NCI-H1092 (cell line): ENCODE results near the gene COL5A1.

Experiments
- DNase-seq: peaks from one replicate; lab custom pipeline; 2025; lab: John Stamatoyannopoulos, UW

The COL5A1 gene

DNA sequence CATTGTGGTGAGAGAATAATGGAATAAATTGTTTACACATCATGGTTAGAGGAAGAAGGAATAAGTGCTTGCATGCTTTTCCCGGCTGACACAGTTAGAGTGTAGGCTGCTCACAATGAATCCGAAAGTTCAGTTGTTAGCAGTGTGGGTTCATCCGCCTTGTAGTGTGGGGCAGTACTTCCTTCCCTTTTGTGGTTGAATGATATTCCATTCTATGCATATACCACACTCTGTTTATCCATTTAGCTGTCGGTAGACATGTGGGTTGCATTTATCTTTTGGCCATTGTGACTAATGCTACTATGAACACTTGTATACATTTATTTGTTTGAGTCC lies 84.0 kb downstream of the COL5A1 start:
- DNase-seq = no peak

- DNase-seq = no peak
Measured at GRCh38 chr9:134726026-134726721, 84.6 kb downstream of the COL5A1 start.

- DNase-seq = no peak
Measured at GRCh38 chr9:134726722-134727034, 85.1 kb downstream of the COL5A1 start.

DNA sequence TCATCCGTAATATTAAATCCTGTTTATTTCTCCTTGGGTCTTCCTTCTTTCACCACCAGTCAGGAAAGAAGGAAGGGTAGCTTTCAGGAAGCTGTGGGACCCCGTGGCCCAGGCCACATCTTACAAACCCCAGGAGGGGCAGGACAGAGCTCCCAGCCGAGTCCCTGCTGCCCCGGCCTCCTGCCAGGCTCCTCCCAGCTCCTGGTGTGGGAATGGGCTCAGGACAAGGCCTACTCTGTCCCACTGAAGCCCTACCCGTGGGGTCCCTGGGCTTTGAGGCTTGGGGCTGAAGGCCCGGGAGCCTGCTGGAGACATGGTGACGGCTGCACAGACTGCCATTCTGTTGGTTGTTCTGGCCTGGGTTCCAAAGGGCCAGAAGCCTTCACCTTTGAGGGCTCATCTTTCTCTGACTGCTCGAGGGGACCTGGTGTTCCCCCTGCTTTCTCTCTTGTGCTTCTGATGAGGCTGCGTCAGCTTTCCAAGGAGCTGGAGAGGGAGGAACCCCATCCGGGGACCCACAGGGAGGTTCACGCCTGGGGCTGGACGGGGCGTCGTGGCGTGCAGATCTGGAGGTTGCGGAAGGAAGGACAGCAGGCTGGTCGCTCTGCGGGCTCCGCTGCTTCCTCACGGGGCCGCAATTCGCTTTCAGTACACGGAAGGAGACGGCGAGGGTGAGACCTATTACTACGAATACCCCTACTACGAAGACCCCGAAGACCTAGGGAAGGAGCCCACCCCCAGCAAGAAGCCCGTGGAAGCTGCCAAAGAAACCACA lies 86.6 kb downstream of the COL5A1 start:
- no peak for DNase-seq

- DNase-seq = no peak
Measured at GRCh38 chr9:134728801-134729495, 87.3 kb downstream of the COL5A1 start.

DNA sequence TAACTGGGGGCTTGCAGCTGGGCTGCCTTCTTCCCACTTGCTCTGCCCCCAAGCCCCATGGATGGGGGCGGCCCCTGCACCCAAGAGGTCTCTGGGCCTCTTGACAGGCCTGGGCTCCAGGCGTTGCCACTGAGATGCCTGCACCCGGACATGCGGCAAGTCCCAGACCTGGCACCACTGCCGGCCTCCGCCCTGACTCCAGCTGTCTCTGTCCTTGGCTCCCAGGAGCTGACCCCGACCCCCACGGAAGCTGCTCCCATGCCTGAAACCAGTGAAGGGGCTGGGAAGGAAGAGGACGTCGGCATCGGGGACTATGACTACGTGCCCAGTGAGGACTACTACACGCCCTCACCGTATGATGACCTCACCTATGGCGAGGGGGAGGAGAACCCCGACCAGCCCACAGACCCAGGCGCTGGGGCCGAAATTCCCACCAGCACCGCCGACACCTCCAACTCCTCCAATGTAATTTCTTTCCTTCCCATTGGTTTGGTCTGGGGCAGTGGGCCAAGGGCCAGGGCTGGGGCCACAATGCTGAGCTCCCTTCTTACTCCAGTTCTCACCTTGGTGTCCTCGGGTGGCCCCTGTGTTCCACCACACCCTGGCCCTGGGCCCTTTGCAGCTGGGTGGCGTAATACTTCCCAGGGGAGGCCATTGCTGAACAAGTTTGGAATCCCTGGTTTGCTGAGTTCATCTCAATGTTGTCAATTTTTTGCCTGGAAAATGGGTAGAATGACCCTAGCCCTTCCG lies 88.6 kb downstream of the COL5A1 start:
- no peak for DNase-seq

GRCh38 chr9:134730761-134731496 lies 89.3 kb downstream of the COL5A1 start:
- DNase-seq = no peak

DNA sequence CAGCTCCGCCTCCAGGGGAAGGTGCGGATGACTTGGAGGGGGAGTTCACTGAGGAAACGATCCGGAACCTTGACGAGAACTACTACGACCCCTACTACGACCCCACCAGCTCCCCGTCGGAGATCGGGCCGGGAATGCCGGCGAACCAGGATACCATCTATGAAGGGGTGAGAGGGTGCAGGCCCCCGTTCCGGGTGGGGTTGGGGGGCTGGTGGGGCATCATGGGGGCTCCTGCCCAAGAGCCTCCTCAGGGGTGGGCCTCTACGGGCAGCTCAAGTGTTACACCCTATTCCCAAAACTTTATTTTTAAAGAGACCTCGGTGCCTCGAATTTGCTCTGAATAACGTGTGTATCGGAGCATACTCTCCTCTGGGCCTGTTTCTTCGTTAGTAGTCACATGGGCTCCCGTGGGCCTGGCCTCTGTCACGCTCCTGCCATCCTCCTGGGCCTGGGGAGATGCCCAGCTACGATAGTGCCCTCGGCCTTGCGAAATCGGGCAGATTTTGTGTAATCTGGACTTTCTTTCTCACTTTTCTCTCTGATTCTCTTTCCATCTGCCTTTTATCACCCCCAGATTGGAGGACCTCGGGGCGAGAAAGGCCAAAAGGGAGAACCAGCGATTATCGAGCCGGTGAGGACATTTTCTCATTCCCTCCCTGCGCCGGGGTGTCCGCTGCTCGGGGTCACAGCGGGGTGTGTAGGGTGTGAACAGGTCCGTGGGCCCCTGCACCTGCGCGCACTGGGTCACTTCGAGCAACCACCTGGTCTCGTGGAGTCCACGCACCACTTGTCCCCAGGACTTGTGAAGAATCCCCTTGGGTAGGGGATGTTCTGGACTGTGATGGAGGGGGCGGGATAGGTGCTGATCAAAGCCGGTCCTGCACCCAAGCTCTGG lies 90.1 kb downstream of the COL5A1 start:
- DNase-seq = no peak

DNA sequence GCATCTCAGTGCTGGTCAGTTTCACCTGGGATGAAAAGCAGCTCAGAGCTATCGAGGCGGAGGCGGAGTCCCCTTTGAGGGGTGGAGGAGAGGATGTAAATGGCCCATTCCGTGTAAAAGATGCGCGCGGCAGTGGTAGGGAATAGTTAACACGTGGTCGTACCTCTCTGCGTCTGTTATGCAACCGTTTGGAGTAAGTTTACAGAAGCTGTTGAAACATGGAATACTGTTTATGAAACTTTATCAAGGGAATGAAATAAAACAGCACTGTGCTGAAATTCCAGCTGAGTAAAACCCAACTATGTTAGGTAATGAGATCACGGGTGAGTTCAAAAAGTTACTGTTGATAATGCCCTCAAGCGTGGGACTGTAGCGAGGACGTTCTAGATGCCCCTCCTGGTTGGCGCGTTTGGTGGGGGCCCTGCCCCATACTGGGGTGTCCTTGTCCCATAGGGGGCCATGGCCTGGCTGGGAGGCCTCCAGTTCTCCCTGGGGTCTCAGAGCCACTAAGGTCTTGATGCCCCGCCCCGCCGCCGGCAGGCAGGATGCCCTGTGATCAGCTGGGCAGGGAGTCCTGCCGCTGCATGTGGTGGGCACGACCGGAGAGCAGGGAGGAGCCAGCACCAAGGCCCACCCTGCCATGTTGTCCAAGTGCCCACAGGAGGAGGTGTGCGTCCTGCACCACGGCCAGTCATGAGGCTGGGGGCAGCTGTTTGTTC lies 90.9 kb downstream of the COL5A1 start:
- no peak for DNase-seq

DNA sequence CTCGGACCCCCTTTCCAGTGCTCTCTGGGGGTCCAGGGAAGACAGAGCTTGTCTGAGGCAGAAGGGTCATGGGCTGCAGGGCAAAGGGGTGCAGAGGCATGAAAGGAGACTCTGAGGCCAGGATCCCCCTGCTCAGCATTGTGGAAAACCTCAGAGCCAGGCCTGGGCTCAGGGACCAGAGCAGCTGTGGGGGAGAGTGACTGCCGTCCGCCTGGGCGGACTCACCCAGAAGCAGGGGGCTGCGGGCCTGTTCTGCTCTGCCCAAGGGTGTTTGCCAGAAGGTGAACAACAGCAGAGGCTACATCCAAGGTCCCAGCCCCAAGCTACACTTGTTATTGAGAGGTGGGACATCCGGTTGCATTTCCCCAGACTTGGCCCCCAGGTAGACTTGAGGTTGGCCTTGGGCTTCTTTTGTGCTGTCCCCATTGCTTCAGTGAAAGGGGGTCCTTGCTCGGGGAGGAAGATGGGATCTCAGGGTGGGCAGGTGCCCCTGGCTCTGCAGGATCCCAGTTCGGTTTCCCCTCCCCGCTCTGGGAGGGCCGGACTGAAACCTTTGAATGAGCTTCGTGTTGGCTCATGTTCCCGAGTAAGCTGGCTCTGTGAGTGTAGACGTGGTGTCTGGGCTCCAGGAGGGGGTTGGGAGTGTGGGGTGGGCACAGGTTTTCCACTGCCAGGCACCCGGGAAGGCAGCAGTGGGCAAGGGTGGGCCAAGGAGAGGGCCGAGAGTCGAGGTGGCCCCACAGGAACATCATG lies 92.1 kb downstream of the COL5A1 start:
- DNase-seq = no peak

DNA sequence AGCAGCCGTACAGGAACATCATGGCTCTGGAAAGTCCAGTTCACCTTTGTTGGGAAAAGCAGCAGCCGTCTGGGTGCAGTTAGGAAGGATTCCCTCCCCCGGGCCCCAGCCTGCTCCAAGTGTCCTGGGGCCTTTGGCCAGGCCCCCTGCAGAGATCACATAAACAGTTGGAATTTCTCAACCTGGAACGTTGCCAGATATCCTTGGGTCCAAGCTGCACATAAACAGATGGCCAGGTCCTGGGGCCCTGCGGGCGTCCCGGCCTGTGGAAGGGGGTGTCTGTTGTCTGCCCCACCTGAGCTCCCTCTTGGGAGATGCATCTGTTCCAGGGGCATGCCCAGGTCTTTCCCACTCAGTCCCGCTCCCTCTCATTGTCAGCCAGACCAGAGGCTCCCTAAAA lies 92.7 kb downstream of the COL5A1 start:
- DNase-seq = no peak

DNA sequence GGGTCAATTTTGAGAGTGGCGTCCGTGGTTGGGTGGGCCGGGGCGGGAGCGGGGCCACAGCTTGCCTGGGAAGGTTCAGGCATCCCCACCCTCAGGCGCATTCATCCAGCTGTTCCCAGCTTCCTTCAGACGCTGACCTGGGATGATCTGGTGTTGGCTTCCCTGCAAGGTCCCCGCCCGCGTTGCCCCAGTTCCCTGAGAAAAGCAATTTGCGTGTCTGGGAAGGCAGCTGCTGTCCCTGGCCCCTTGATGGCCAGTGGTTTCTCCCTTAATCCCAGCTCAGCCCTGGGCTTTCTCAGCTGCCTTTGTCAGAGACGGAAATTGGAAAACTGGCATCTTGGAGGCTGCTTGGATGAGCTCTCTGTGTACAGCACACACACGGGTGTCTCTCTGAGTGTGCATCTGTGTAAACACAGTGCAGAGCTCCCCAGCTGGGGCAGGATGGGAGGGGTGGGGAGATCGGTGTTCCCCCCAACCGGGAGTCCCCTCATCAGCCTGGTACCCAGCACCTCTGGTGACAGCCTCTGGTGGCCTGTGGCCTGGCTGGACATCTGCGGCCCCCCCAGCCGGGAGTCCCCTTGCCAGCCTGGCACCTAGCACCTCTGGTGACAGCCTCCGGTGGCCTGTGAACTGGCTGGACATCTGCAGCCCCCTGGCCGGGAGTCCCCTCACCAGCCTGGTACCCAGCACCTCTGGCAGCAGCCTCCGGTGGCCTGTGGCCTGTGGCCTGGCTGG lies 94.0 kb downstream of the COL5A1 start:
- DNase-seq = no peak

DNA sequence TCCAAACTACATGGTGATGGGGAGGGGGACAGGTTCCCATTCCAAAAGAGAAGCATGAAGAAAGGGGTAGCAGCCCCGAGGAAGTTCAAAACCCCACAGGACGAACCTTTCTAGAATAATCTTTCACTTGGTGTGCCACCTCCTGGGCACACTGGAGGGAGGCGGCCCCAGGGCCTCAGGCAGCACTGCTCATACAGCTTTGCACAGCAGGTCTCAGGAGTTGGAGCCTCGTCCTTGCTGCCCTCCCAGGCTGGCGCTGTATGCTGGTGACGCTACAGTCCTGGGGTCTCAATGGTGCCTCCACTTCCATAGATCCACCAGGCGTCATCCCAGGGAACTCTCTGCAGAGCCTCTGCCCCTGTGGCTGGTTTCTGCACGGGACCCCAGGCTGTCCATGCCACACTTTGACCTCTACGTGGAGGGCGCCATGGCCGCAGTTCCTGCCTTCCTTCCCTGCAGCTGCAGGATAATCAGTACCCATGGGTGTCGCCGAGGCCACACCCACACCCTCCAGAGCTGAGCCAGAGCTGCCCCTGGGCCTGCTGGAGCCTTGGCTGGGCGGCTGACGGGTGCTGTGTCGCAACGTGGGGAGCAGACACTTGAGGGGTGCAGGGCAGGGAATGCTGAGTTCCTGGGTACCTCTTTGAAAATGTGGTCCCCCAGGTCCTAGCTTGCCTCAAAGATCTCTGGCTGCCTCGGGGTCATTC lies 95.3 kb downstream of the COL5A1 start:
- no peak for DNase-seq

DNA sequence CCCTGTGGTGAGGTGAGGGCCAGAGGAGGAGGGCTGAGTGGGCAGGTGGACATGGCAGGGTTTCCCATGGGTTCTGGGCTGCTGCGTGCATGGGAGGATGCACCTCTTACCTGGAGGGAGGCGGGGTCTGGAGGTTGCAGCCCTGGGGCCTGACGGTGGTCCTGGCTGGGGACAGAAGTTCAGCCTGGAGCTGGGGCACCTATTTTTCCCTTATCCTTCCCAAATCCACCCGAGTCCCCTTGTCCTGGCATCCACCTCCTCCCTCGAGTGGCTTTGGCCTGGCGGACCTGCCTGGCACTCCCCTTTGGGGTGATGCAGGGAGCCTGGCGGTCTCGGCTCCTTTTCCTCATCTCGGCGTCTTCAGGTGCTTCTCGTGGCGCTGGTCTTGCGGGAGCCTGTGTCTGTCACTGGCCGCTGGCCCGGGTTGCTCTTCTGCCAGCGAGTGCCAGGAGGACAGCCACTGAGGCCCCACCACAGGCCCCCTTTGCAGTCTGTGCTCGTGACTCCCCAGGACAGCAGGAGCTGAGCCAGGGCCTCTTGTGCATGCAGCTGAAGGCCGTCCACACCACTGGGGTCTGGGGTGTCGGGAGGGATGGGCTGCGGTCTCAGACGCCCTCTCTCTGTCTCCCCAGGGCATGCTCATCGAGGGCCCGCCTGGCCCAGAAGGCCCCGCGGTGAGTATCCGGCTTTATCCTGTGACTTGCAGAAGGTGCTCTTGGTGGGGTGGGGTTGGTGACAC lies 96.4 kb downstream of the COL5A1 start:
- DNase-seq = no peak

GRCh38 chr9:134738869-134739659 lies 97.5 kb downstream of the COL5A1 start:
- peak; percentile 48 for DNase-seq

- DNase-seq = no peak
Measured at GRCh38 chr9:134739660-134739968, 98.0 kb downstream of the COL5A1 start.

- DNase-seq = no peak
Measured at GRCh38 chr9:134740071-134740470, 98.5 kb downstream of the COL5A1 start.
